ENCODE measurements around the gene NUDT2.

NUDT2 gene

DNA sequence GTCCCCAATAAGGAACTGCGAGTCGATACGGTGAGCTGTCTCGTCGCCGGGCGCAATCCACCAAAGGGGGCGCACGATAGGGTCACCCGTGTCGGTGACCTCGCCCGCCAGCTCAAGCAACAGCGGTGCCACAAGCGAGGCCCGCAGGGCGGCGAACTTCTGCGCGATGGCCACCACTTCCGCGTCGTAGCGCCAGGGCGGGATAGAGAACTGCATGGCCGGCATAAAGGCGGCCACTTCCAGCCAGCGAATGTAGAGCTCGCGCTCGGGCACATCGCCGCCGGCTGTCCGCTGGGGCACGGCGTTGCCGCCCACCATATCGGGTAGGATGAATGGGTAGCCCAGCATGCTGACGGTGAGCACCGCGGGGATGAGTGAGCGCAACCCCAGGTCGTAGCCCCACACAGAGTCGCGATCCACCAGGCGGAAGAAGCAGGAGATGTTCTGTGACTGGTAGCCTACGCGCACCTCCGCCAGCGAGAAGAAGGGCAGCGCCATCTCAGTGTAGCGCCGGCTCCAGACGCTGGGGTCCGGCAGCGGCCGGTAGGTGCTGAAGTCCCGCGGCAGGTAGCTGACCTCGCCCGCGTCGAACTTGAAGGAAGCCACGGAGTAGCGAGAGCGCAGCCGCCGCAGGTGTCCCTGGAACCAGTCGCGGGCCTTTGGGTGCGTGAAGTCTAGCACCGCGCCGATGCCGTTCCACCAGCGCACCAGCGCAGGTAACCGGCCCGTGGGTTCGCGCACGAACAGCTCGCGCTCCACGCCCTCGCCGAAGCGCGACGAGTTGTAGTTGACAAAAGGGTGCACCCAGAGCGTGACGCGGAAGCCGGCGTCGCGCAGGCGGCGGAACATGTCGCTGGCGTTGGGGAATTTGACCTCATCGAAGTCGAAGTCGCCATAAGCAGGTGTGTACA, 41.9 kb downstream of the NUDT2 start:
- no peak for DNase-seq (ENCODE audit: low read depth in 2 of 2)

DNA sequence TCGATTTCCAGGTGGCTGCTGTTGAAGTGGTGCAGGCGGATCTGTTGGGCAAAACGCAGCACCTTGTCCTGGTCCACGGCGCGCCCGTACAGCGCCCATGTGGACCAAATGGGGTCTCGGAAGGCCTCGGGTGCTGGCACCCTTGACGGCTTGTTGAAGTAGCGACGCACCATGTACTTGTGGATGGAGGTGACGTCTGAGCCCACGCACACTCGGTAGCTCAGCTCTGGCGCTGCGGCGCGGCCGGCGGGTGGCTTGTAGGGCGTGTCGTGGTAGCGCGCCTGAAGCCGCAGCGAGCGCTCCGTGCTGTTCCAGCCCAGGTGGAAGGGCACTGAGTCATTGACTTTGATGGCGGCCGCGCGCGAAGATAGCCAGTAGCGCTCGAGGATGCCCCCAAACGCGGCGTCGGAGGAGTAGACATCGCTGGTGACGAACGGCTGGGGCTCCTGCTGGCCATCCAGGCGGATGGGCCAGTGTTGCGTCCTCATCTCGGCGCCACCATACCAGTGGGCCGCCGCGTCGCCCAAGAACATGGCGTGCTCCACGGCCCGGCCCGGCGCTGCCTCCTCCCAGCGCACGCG, 42.6 kb downstream of the NUDT2 start:
- DNase-seq (ENCODE audit: low read depth in 2 of 2), result no peak

DNA sequence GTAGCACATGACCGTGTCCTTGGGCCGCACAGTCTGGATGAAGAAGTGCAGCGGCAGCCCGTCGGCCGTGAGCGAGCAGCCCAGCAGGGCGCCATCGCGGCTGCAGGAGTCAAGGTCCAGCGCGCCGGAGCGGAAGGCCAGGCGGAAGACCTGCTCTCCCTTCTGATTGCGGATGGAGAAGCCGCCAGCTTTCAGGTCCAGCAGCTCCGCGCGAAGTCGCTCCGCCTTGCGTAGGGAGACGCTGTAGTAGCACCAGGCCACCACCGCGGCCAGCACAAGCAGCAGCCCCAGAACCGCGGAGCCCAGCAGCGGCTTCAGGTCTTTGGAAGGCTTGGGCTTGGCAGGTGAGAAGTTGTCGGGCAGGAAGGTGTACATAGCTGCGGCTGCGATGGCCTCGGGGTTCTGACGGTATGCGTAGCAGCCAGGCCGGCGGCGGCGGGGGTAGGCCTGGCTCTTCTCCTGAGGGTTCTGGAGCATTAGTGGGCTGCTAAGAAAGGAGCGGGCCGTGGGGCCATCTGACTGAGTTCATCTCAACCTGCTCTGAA, 43.2 kb downstream of the NUDT2 start:
- DNase-seq (ENCODE audit: low read depth in 2 of 2), result no peak

DNA sequence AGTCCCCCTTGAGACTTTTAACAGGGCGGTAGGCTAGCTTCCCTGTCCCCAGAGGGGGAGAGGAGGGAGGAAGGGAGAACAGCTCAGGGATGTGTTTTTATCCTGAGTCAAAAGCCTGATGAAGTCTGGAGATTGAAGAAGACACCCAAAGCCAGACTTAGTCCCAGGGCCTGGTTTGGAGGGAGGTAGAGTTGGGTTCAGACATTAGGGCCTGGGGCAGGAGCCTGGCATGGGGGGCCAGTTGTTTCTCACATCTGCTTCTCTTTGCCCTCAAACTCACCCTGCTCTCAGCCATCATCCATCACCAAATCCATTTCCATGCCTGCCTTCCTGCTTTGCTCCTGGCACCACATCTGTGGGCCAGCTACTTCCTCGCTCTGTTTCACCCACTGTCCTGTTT, 44.4 kb downstream of the NUDT2 start:
- no peak for DNase-seq (ENCODE audit: low read depth in 2 of 2)

DNA sequence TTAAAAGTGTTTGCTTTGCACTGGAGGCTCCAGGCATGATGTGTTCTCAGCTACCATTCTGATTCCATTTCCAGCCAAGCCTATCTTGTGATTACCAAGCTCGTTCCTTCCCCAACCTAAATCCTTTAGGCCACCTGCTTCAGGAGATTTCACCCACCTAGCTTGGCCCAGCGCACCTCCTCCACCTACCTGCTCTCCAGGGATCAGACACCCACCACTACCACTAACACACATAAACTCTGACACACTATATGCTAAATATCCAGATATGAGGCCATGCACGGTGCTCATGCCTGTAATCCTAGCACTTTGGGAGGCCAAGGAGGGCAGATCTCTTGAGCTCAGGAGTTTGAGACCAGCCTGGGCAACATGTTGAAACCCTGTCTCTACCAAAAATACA, 45.0 kb downstream of the NUDT2 start:
- no peak for DNase-seq (ENCODE audit: low read depth in 2 of 2)

DNA sequence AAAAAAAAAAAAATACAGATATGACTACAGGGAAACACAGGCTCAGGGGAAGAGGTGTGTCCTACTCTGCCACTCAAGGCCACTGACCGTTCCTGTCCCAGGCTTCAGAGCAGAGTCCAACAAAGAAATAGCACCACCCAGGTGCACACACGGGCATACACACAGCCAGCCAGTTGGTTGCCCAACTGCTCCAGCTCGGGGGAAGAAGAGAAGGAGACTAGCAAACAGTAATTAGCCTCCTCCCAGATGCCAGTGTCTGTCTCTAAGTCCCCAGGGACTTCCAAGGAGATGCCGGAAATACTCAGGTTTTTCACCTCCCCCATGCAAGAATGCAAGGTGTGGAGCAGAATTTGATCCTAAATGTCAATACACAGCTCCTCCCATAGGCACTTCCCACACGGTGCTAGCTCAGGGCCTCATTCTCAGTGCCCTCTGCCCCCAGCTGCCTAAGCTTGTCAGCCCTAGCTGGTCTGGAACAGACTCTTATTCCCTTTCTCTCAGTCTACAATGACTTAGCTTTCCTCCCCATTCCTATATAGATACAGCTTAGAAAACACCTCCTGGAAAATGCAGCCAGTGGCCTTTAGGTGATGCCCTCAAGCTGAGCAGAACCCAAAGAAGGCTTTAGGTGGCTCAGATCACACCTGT, 45.7 kb downstream of the NUDT2 start:
- no peak for DNase-seq (ENCODE audit: low read depth in 2 of 2)

DNA sequence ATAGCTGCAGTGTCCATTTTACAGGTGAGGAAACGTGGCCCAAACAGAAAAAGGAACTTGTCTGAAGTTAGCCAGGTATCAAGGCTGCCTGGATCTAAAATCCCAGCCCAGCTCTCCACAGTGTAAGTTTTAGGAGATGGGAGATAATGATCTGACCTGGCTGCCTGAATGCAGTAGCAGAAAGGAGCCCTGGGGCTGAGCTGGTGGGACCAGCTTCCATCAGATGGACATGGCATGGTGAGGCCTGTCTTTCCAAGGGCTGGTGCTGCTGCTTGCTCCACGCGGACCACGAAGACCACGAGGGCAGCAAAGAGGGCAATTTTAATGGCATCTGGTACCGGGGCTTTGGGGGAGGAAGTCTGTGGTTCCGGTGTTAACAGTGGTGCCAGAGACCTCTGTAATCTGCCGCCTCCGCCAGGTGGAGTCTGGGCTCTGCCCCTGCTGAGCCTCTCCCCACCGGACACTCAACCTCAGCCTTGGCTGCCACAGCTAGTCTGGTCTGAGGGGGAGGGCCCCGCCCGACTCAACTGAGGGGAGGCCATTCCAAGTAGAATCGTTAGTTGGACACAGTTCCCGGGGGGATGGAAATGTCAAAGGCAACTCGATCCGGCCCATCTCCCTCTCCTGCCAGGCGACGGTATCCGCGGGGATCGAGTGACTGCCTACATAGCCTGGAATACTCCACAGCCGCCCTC, 46.7 kb downstream of the NUDT2 start:
- no peak for DNase-seq (ENCODE audit: low read depth in 2 of 2)

DNA sequence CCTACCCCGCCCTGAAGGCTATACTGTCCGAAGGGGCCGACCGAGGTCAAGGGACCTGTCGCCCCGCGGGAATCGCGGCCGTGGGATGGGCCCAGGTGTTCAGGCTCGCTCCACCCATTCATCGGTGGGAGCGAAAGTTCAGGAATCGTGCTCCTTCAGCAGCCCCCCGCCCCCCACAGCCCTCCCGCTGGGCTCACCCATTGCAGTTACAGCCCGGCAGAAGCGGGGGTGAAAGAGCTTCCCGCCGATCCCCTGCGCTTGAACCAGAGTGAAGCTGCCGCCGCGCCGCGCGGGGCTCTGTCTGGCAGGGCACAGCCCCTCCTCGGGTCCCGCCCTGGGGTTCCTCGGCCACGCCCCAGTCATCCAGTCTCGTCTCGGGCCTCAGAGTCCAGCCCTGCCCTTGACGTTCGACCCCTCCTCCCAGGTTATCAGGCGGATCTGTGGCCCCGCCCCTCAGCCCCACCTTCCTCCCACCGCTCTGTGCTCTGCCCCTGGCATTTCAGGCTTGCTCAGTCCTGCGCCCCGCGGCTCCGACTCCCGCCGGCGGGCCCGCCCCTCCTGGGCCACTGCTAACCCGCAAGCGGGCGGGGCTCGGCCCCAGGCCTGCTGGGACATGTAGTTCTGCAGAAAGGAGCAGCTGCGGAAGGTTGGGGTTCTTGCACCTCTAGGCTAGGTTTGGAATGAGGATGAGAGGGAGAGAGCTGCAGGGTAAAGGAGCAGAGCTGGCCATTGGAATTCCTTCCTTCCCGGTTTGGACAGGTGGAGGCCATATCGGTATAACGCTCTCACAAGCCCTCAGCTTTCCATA, 47.4 kb downstream of the NUDT2 start, which contains the start of gene MYORG:
MYORG (minus strand) TSS at position 303 of the 808 bp plus-strand sequence. CDS start 3,955 bp downstream, outside the sequence.
- peak; percentile 93 to 94 for DNase-seq (ENCODE audit: low read depth in 2 of 2)

DNA sequence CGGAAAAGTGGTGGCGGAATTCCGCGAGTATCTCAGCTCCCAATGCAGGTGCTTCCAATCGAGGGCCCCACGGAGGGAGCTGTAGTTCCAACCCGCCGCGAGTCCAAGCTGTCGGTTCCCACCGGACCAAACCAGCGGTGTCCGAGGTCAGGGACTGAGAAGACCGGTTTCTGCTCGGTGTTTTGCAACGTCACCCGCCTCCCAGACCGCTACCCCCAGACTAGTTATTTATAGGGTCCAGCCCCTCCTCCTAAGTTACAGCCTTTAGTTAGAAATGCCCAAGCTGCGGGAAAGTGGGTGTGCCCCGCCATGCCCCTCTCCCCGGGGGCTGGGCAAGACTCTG, 48.0 kb downstream of the NUDT2 start:
- DNase-seq (ENCODE audit: low read depth in 2 of 2), result no peak

DNA sequence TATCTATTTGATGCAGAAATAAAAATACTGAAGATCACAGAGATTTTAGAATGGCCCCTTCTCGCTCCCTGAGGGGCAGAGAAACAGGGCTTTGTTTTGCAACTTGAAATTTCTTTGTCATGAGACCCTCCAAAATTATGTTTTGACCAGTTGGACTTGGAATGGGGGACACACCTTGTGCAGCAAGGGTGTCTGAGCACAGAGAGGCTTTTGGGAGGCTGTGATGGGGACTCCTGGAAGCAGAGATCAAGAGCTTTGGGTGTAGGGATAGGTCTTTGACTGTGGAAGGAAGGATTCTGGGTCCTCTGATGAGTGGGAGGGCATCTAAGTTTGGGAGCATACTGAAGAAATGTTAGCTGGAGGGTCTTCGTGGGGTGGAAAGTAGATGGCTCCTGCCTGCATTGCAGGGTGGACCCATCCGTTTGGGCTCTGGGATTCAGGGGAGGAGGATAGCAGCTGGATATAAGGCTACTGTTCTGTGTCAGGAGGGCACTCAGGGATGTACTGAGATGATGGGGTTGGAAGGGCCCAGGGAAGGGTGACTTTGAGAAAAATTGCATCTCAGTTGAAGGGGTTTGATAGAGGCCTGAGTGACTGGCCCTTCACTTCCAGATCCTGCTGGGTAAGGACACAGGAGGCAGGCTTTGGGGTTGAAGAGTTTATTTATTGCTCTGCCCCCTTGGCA, 49.1 kb downstream of the NUDT2 start:
- no peak for DNase-seq (ENCODE audit: low read depth in 2 of 2)

DNA sequence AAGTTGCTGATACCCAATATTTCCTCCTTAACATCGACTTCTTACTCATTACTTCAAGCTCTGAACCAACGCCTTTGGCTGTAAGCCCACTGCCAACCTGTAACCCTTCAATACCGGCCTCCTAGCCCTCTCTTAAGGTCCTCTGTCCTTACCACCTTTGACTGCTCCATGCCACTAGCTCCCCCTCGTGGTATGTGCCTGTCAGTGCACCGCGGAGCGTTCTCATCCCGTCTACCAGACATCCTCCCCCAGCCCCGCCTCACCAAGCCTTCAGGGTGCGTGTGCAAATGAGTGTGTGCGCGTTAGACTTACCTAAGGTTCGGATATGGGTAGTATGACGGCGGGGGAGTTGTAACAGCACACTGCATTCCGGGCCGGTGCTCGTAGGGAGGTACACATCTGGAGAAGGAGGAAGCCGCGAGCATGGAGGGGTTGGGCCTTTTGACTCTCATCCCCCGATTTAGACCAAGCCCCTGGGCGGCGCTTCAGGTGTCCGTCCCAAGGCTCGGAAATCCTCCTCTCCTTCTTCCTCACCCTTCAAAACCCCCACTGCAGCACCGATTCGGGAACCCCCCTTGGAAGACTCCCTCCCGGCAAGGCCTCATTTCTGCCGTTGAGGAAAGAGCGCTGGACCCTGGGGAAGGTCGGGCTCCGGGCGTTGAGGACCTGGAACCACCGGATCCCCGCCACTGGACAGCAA, 50.1 kb downstream of the NUDT2 start:
- peak; percentile 77 to 89 for DNase-seq (ENCODE audit: low read depth in 2 of 2)

DNA sequence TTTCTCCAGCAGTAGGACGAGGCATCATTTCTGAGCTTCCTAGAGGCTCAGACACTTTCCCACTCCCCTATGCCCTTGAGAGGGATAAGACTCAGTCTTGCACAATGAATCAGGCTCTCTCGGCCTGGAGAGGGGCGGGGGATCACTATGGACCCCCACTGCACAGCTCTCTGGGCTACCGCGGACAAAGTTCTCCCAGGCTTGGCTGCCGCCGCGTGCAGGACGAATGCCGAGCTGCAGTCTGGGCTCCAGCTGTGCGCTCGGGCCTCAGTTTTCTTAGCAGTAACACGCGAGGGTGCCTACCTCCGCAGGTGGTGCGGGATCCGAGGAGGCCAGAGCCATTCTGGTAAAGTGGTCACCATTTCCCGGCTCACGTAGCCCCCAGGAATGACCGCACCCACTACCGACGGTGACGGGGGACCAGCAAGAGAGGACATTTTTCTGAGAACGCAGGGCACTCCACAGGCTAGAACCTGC, 50.7 kb downstream of the NUDT2 start:
- no peak for DNase-seq (ENCODE audit: low read depth in 2 of 2)

DNA sequence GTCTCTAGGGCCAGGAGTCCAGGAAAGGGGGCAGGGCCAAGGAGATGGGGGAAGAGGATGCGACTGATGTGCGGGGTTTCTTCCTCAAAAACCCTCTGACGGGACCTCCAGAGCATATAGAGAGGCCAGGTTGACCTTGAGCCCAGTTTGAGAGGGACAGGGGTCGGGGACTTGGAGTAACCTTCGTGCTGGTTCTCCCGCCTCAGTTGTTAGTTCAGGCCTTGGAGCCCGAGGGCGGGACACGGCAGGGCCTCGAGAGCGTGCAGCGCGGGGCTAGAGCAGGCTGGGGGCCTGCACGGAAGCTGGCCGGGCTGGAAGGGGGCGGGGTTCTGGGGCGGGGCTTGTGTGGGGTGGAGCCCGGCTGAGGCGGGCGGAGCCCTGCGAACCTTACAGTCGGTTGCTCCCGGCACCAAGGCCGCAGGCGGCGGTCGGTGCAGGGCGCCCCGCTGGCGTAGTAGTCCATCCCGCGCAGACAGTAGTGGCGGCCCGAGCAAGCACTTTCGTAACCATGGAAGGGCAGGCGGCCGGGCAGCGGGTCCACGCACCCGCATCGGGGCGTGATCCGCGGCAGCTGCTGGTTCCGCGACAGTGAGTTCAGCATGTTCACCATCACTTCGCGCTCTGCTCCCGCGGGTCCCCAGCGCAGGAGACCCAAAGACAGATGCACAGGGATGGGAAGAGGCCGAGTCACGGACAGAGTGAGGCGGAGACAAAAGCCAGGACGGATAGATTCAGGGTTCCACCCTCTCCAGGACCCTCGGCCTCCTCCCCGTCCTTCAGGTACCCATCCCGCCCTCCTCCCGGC, 51.3 kb downstream of the NUDT2 start:
- peak; percentile 71 to 76 for DNase-seq (ENCODE audit: low read depth in 2 of 2)

DNA sequence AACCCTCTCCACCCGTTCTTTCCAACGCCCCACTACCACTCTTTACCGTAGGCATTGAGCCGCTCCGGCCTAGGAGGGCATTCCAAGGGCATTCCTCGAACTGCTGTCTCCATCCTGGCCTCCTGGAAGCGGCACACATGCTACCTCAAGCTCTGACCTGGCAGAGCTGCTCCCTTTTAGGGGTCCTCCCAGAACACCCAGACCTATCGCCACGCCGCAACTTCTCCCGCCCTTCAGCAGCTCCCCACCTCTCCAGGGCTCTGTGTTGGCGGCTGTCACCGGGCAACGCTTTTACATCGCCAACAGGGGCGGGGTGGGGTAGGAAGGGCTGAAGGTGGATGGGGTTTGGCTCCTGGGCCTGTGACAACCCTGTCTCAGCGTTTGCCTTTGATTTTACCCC, 52.0 kb downstream of the NUDT2 start:
- DNase-seq (ENCODE audit: low read depth in 2 of 2), result no peak

DNA sequence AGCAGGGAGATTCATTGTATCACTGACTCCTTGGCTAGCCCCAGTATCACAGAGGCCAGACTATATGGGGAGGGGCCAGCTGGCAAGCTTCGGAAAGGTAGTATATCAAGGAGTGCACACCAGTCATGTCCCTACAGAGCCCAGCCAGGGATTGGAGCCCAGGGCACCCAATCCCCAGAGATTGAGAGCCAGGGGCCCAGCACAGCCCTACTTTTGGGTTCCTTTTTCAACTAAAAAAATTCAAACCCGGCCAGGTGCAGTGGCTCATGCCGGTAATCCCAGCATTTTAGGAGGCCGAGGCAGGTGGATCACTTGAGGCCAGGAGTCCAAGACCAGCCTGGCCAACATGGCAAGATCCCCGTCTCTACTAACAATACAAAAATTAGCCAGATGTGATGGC, 52.7 kb downstream of the NUDT2 start:
- DNase-seq (ENCODE audit: low read depth in 2 of 2), result no peak

DNA sequence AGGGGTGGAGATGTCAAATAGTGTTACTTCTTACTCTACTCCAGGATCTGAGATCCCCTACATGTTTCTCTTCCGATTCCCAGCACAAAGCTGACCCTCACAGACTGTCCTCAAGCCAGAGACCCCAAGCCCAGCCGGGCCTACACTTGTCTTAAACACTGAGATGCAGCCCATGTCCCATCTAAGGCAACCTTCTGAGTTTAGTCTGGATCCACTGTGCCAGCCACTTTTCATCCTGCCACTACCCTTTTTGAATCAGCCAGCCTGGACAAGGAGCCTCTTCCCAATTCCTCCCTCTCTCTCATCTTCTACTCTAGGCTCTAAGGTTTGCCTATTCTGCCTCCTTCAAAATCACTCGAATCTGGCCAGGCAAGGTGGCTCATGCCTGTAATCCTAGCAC, 53.5 kb downstream of the NUDT2 start:
- no peak for DNase-seq (ENCODE audit: low read depth in 2 of 2)

DNA sequence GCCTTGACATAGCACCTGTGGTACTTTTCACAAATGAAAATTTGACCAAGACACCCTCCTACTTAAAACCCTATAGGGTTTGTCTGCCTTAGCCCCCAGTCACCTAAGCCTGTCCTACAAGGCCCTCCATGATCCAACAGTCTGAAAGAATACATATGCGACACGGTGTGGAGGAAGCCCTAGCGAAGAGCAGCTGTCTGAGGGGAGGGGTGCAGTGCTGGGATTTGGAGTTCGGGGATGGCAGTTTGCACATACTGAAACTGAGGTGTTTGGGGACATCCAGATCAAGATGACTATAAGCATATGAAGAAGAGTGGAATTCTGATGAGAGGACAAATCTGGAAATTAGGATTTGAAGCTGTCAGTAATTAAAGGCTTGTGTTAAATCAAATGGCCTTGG, 54.5 kb downstream of the NUDT2 start:
- DNase-seq (ENCODE audit: low read depth in 2 of 2), result no peak

DNA sequence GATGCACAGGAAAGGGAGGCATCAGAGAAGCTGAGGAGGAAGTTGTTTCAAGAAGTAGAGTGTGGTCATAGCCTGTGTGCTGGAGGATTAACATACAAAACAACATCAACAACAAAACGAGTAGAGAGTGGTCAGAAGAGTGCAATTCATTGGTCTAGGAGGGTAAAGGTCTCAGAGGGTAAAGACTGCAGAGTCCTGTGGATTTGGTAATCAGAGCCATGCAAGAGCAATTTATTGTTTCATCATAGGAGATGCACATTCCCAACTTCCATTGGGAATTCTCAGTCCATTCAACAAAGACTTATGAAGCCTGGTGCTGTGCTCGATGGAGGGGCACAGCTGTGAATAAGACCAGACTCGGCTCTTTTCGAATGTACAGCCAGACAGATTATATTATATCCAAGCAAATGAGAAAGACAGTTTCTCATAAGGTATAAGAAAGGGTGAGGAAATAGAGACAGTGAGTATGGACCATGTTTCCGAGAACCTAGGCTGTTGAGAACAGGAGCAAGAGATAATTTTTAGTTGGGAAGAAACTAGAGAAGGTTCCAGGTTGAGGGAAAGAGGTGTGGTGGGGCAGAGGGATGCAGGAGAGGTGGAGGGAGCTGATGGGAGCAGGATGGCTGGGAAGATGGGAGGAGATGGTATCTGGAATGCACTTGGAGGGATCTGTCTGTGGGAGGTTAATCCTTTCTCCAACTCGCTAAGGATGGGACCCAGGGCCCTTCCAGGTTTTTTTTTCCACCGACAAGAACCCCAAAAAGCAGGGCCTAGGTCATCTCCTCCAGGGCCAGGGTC, 55.2 kb downstream of the NUDT2 start:
- no peak for DNase-seq (ENCODE audit: low read depth in 2 of 2)

Data from stimulated activated CD4-positive, alpha-beta T cell treated with anti-CD3 and anti-CD28 coated beads, Interleukin-1b, Interleukin-23, amount 100 ng/mL, for 4 hours (primary cell).